HepG2 (cell line): ENCODE measurements around the gene RREB1. TPM values are rescaled to one million over a fixed set of nuclear protein-coding genes. Genes with fewer than 3 reads are reported as not detected.

Experiments
- HDAC2 ChIP-seq: sonication (generic); formaldehyde crosslinking; IDR thresholded peaks from 2 replicates; pipeline ENCODE4 v1.4.0; 2020; ENCODE audit warnings: missing genetic modification reagents
- HMGXB3 ChIP-seq: sonication (generic); formaldehyde crosslinking; IDR thresholded peaks from 2 replicates; pipeline ENCODE4 v1.4.0; 2020; ENCODE audit warnings: missing genetic modification reagents, borderline replicate concordance
- HOXA3 ChIP-seq: sonication (generic); formaldehyde crosslinking; IDR thresholded peaks from 2 replicates; pipeline ENCODE4 v1.5.0; 2020; ENCODE audit warnings: missing genetic modification reagents
- SNAI1 ChIP-seq: sonication (generic); formaldehyde crosslinking; IDR thresholded peaks from 2 replicates; pipeline ENCODE4 v1.5.0; 2020; ENCODE audit warnings: mild to moderate bottlenecking, missing genetic modification reagents, borderline replicate concordance
- SOX6 ChIP-seq, 2 experiments: fragments of 450-650 bp in 1 of 2; sonication (generic) in 1 of 2; formaldehyde crosslinking in 1 of 2; IDR thresholded peaks; 2 replicates each; pipeline versions ENCODE4 v1.4.0 to v1.6.1; 2017 to 2020; ENCODE audit warnings: antibody characterized with exemption in 1 of 2, mild to moderate bottlenecking in 1 of 2, missing genetic modification reagents in 1 of 2
- ZBTB21 ChIP-seq: sonication (generic); formaldehyde crosslinking; IDR thresholded peaks from 2 replicates; pipeline ENCODE4 v1.4.0; 2020; ENCODE audit warnings: missing genetic modification reagents
- ZBTB7A ChIP-seq: sonication (generic); formaldehyde crosslinking; IDR thresholded peaks from 2 replicates; pipeline ENCODE4 v1.8.0; 2022; ENCODE audit warnings: mild to moderate bottlenecking, missing genetic modification reagents
- ZHX2 ChIP-seq, 2 experiments: sonication (generic) in 1 of 2; formaldehyde crosslinking in 1 of 2; IDR thresholded peaks; 2 replicates each; pipeline versions ENCODE4 v1.6.1 to v1.9.0; 2014 to 2022; ENCODE audit warnings: antibody characterized with exemption in 1 of 2, borderline replicate concordance in 1 of 2, inconsistent platforms in 1 of 2, low read depth in 1 of 2, missing genetic modification reagents in 1 of 2
- polyA plus RNA-seq, 8 experiments: library from polyadenylated mRNA; depleted of rRNA in 3 of 8; stranded (reverse) in 7 of 8; unstranded in 1 of 8; fragments of >200 nt; fragmentation: Illumina TruSeq in 4 of 8; extraction: Trizol in 4 of 8; gene quantifications; 2 replicates each; pipeline versions ENCODE4 v1.2.1 to v1.2.3, GENCODE V29; 2011 to 2016; ENCODE audit warnings: low read depth in 4 of 8, missing spikeins in 1 of 8, mixed read lengths in 1 of 8; ENCODE audit not compliant: insufficient read depth in 1 of 8
- total RNA-seq, 5 experiments: library from RNA; depleted of rRNA; stranded (reverse); fragments of >200 nt; fragmentation: Illumina TruSeq; extraction: Trizol; gene quantifications; 2 replicates each; pipeline ENCODE4 v1.2.3, GENCODE V29; 2016; ENCODE audit warnings: low read depth in 1 of 5
- TF ChIP-seq, protein P1 (sequence below): sonication (generic); formaldehyde crosslinking; IDR thresholded peaks from 2 replicates; pipeline ENCODE4 v1.4.0; 2020; ENCODE audit warnings: missing genetic modification reagents

RREB1 gene
- total and polyA plus RNA-seq, 2 of the 13 experiments (the other 11 are each of a cell fraction or from before 2014, with no cell fraction given): 6.1 to 23.2 TPM

DNA sequence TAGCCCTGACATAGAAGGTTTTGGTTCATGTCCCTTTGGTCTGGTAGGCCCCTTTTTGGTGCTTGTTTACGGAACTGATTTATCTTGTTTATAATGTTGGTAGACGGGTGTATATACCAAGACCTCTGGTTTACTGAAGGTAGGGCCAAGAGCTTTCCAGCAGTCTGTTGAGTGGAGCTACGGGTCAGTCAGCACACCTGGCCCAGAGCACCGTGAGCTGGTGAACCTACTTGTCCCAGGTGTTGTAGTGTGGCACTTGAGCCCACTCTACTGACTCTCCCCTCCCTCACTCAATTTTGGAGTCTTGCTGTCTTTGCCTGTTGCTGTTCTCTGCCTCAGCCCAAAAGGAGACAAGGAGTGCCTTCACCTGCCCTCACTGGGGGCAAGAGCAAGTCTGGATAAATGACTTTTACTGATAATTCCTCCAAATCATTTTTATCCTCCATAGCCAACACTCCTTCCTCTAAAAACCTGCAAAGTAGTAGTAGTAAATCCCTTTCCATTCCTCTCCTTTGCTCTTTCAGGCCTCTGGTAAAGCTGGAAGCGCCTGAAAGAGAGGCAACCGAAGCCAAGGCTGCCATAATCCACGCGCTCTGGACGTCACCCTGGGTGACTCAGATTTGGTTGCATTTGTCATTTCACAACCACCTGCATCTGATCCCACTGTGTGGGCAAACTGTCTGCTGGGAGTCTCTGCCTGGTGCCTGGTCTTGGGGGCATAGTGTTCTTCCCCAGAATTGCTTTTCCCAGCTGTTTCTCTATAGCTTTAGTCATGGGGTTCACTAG is 22.2 kb downstream of the RREB1 start (continued):
- TF ChIP-seq ZHX2 (IDR thresholded peaks at IDR 0.05; ENCODE audit: low read depth) (0 out of 2 replicates have a peak, but pooled peaks have one; percentile 51), ZHX2 (CRISPR knock-in tag; IDR thresholded peaks at IDR 0.05; ENCODE audit: borderline replicate concordance) (no peak), ZBTB7A (CRISPR knock-in tag) (no peak), SNAI1 (CRISPR knock-in tag) (no peak), ZBTB21 (peak; percentile 62; the same call in 1 of the 2 replicates), HMGXB3 (no peak), SOX6 (IDR thresholded peaks at IDR 0.05) (no peak), SOX6 (CRISPR knock-in tag; IDR thresholded peaks at IDR 0.05) (0 out of 2 replicates have a peak, but pooled peaks have one; percentile 16), HDAC2 (peak; percentile 35; the same call in 1 of the 2 replicates), HOXA3 (CRISPR knock-in tag) (peak; percentile 66; the same call in 1 of the 2 replicates)
- TF ChIP-seq, protein P1, sequence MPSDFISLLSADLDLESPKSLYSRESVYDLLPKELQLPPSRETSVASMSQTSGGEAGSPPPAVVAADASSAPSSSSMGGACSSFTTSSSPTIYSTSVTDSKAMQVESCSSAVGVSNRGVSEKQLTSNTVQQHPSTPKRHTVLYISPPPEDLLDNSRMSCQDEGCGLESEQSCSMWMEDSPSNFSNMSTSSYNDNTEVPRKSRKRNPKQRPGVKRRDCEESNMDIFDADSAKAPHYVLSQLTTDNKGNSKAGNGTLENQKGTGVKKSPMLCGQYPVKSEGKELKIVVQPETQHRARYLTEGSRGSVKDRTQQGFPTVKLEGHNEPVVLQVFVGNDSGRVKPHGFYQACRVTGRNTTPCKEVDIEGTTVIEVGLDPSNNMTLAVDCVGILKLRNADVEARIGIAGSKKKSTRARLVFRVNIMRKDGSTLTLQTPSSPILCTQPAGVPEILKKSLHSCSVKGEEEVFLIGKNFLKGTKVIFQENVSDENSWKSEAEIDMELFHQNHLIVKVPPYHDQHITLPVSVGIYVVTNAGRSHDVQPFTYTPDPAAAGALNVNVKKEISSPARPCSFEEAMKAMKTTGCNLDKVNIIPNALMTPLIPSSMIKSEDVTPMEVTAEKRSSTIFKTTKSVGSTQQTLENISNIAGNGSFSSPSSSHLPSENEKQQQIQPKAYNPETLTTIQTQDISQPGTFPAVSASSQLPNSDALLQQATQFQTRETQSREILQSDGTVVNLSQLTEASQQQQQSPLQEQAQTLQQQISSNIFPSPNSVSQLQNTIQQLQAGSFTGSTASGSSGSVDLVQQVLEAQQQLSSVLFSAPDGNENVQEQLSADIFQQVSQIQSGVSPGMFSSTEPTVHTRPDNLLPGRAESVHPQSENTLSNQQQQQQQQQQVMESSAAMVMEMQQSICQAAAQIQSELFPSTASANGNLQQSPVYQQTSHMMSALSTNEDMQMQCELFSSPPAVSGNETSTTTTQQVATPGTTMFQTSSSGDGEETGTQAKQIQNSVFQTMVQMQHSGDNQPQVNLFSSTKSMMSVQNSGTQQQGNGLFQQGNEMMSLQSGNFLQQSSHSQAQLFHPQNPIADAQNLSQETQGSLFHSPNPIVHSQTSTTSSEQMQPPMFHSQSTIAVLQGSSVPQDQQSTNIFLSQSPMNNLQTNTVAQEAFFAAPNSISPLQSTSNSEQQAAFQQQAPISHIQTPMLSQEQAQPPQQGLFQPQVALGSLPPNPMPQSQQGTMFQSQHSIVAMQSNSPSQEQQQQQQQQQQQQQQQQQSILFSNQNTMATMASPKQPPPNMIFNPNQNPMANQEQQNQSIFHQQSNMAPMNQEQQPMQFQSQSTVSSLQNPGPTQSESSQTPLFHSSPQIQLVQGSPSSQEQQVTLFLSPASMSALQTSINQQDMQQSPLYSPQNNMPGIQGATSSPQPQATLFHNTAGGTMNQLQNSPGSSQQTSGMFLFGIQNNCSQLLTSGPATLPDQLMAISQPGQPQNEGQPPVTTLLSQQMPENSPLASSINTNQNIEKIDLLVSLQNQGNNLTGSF (CRISPR knock-in tag): no peak
